Lung (tissue), 12 donors: ENCODE measurements around the gene DKK3. TPM values are rescaled to one million over a fixed set of nuclear protein-coding genes. Genes with fewer than 3 reads are reported as not detected.
A peak's percentile ranks its signal among the peaks of the same experiment; 100 is the strongest.

Source experiments
- ATAC-seq: fragments of 200-7000 bp; cut with Tn5 transposase; one replicate; pipeline ENCODE4 v1.9.1; 2020; ENCODE audit warnings: moderate number of reproducible peaks; ENCODE audit not compliant: insufficient read depth, low FRiP score
- DNase-seq, 3 donors: peaks; one replicate each; pipeline ENCODE4 v3.0.0-alpha.2; 2013 to 2017
- H3K27ac ChIP-seq, 2 donors: one replicate each; pipeline ENCODE4 v1.5.1; 2013; ENCODE audit warnings: mild to moderate bottlenecking in 2 of 2, moderate library complexity in 2 of 2, control low read depth in 1 of 2, inconsistent platforms in 1 of 2, low read depth in 1 of 2, low read length in 1 of 2
- H3K27me3 ChIP-seq, 3 donors: one replicate each; pipeline ENCODE4 v1.5.1; 2013; ENCODE audit warnings: low read length in 2 of 3; ENCODE audit not compliant: control insufficient read depth in 3 of 3, insufficient read depth in 3 of 3
- H3K36me3 ChIP-seq, 4 donors: one replicate each; pipeline ENCODE4 v1.5.1; 2013; ENCODE audit warnings: low read length in 4 of 4, mild to moderate bottlenecking in 1 of 4, moderate library complexity in 1 of 4; ENCODE audit not compliant: control insufficient read depth in 4 of 4, insufficient read depth in 4 of 4
- H3K4me1 ChIP-seq, 5 donors: one replicate each; pipeline ENCODE4 v1.5.1; 2013; ENCODE audit warnings: low read length in 5 of 5, mild to moderate bottlenecking in 2 of 5, moderate library complexity in 1 of 5; ENCODE audit not compliant: control insufficient read depth in 5 of 5, insufficient read depth in 5 of 5
- H3K4me3 ChIP-seq: one replicate; pipeline ENCODE4 v1.5.1; 2013; ENCODE audit warnings: mild to moderate bottlenecking, control low read depth, moderate library complexity
- H3K9ac ChIP-seq, 2 donors: one replicate each; pipeline ENCODE4 v1.5.1; 2013; ENCODE audit warnings: low read length in 2 of 2, control low read depth in 1 of 2; ENCODE audit not compliant: insufficient read depth in 1 of 2
- H3K9me3 ChIP-seq, 4 donors: one replicate each; pipeline ENCODE4 v1.5.1; 2013; ENCODE audit warnings: low read length in 3 of 4, mild to moderate bottlenecking in 1 of 4, moderate library complexity in 1 of 4; ENCODE audit not compliant: control insufficient read depth in 4 of 4, insufficient read depth in 3 of 4
- CTCF ChIP-seq: IDR thresholded peaks from 2 replicates; pipeline ENCODE4 v1.5.1; 2012; ENCODE audit warnings: mild to moderate bottlenecking; ENCODE audit errors: control extremely low read depth, extremely low read depth
- WGBS, 2 donors: extraction: QIAGEN DNeasy Blood & Tissue Kit; methylation state at CpG; one replicate each; pipeline ENCODE4 v1.1.7; 2013; 5-methylcytosine and 5-hydroxymethylcytosine counted together
- polyA plus RNA-seq, 2 donors: library from polyadenylated mRNA; stranded (reverse); fragments of 200-250 nt; gene quantifications; one replicate each; pipeline ENCODE4 v1.2.1, GENCODE V29; 2013
- total RNA-seq, 2 donors: library from RNA; depleted of rRNA in 1 of 2; stranded (reverse); fragments of >200 nt in 1 of 2; gene quantifications; one replicate each; pipeline ENCODE4 v1.2.1, GENCODE V29; 2014 to 2021
- donor health status: control.
- donor health status: control.
- donor health status: Bipolar disorder and iron deficiency.
- donor health status: healthy.
- donor health status: DM: yes; HTN: yes; CAD: no.

Gene DKK3
- total and polyA plus RNA-seq, 4 donors, result 45.3 to 121 (median 94.5) TPM

- Histone ChIP-seq H3K4me3 (no peak overlapping the region), H3K36me3 (peaks cover 0 to 17% (median under 1%) of the 10 kb centered on the region in 4 donors), H3K9ac (peak overlapping the region in 1 of 2 donors; percentile 35), H3K4me1 (peaks cover 21 to 43% (median 40%) of the 10 kb centered on the region in 5 donors), H3K9me3 (no peaks in the 10 kb centered on the region), H3K27me3 (no peaks in the 10 kb centered on the region), H3K27ac (peak overlapping the region; percentile 82 to 86)
- ATAC-seq (no peak), DNase-seq (no peak)
- WGBS, 2 donors, result 66 to 88% methylated on average over 3 of the region's 3 CpGs
- no peak for TF ChIP-seq CTCF
Observed at GRCh38 chr11:11972730-11973341, 35.6 kb downstream of the DKK3 start.

GRCh38 chr11:11971906-11972547, 36.4 kb downstream of the DKK3 start:
- Histone ChIP-seq H3K9me3 (no peaks in the 10 kb centered on the region), H3K27me3 (no peaks in the 10 kb centered on the region), H3K27ac (peak overlapping the region in 1 of 2 donors; percentile 51), H3K9ac (no peak overlapping the region), H3K4me3 (no peak overlapping the region), H3K36me3 (peaks cover 0 to 19% (median 4%) of the 10 kb centered on the region in 4 donors), H3K4me1 (peaks cover 15 to 39% (median 32%) of the 10 kb centered on the region in 5 donors)
- DNase-seq, result no peak
- no peak for ATAC-seq
- 86 to 88% methylated on average over 5 of the region's 5 CpGs for WGBS, 2 donors
- no peak for TF ChIP-seq CTCF

- Histone ChIP-seq H3K9ac (no peak overlapping the region), H3K9me3 (no peaks in the 10 kb centered on the region), H3K27me3 (no peaks in the 10 kb centered on the region), H3K4me1 (peaks cover 8 to 25% (median 22%) of the 10 kb centered on the region in 5 donors), H3K4me3 (no peak overlapping the region), H3K36me3 (peaks cover 0 to 30% (median 9%) of the 10 kb centered on the region in 4 donors), H3K27ac (no peak overlapping the region)
- no peak for ATAC-seq
- 83 to 99% methylated on average over 2 of the region's 2 CpGs for WGBS, 2 donors
- DNase-seq, result no peak
- no peak for TF ChIP-seq CTCF
Observed at GRCh38 chr11:11970556-11970955, 37.9 kb downstream of the DKK3 start.
